Thoracic aorta (tissue), 2 donors: ENCODE measurements around the gene HOXA6. TPM values are rescaled to one million over a fixed set of nuclear protein-coding genes. Genes with fewer than 3 reads are reported as not detected.

Source experiments
- ATAC-seq: fragments of 150-250 bp; one replicate; pipeline ENCODE4 v1.8.0; 2017; ENCODE audit warnings: low read depth; ENCODE audit not compliant: insufficient number of reproducible peaks, low FRiP score
- DNase-seq: peaks from one replicate; pipeline ENCODE4 v3.0.0-alpha.2; 2020; ENCODE audit warnings: low spot score
- H3K27ac ChIP-seq, 2 donors: fragments of 200-600 bp; sonication (generic); 1 replicate in 1 of 2; 2 replicates in 1 of 2; pipeline ENCODE4 v1.5.1; 2016; ENCODE audit warnings: mild to moderate bottlenecking in 2 of 2, moderate library complexity in 2 of 2
- H3K27me3 ChIP-seq: fragments of 200-600 bp; sonication (generic); replicated peaks from 2 replicates; pipeline ENCODE4 v1.6.0; 2016; ENCODE audit warnings: mild to moderate bottlenecking; ENCODE audit not compliant: insufficient read depth
- H3K36me3 ChIP-seq: fragments of 200-600 bp; sonication (generic); one replicate; pipeline ENCODE4 v1.5.1; 2016
- H3K4me1 ChIP-seq, 2 donors: fragments of 200-600 bp; sonication (generic); 1 replicate in 1 of 2; 2 replicates in 1 of 2; pipeline versions ENCODE4 v1.5.1 to v1.6.0; 2016; ENCODE audit warnings: low read depth in 2 of 2, mild to moderate bottlenecking in 1 of 2; ENCODE audit not compliant: control insufficient read depth in 1 of 2
- H3K4me3 ChIP-seq: fragments of 200-600 bp; sonication (generic); 2 replicates; pipeline ENCODE4 v1.5.1; 2016; ENCODE audit warnings: mild to moderate bottlenecking
- H3K9me3 ChIP-seq: fragments of 200-600 bp; sonication (generic); 2 replicates; pipeline ENCODE4 v1.5.1; 2016
- total RNA-seq, 2 donors: library from RNA; depleted of rRNA; stranded (reverse); fragments of >200 nt; gene quantifications; one replicate each; pipeline versions ENCODE4 v1.1.0 to v1.2.3, GENCODE V29; 2016
- TF ChIP-seq, protein P1 (sequence below): fragments of 200-600 bp; sonication (generic); IDR thresholded peaks from one replicate; pipeline ENCODE4 v1.5.1; 2019; ENCODE audit warnings: antibody characterized with exemption

The HOXA6 gene
- total RNA-seq, 2 donors from 2014 or later: not detected

GRCh38 chr7:27172315-27172774, 24.8 kb upstream of the HOXA6 start:
- H3K27ac ChIP-seq: no peak overlapping the region
- peaks cover 24% of the 10 kb centered on the region for H3K27me3 ChIP-seq
- H3K9me3 ChIP-seq: no peaks in the 10 kb centered on the region
- ATAC-seq (no peak), DNase-seq (no peak)
- peaks cover 15 to 23% of the 10 kb centered on the region in 2 donors for H3K4me1 ChIP-seq
- no peaks in the 10 kb centered on the region for H3K36me3 ChIP-seq
- TF ChIP-seq, protein P1, sequence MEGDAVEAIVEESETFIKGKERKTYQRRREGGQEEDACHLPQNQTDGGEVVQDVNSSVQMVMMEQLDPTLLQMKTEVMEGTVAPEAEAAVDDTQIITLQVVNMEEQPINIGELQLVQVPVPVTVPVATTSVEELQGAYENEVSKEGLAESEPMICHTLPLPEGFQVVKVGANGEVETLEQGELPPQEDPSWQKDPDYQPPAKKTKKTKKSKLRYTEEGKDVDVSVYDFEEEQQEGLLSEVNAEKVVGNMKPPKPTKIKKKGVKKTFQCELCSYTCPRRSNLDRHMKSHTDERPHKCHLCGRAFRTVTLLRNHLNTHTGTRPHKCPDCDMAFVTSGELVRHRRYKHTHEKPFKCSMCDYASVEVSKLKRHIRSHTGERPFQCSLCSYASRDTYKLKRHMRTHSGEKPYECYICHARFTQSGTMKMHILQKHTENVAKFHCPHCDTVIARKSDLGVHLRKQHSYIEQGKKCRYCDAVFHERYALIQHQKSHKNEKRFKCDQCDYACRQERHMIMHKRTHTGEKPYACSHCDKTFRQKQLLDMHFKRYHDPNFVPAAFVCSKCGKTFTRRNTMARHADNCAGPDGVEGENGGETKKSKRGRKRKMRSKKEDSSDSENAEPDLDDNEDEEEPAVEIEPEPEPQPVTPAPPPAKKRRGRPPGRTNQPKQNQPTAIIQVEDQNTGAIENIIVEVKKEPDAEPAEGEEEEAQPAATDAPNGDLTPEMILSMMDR: no peak
- peak overlapping the region; percentile 74 for H3K4me3 ChIP-seq

DNA sequence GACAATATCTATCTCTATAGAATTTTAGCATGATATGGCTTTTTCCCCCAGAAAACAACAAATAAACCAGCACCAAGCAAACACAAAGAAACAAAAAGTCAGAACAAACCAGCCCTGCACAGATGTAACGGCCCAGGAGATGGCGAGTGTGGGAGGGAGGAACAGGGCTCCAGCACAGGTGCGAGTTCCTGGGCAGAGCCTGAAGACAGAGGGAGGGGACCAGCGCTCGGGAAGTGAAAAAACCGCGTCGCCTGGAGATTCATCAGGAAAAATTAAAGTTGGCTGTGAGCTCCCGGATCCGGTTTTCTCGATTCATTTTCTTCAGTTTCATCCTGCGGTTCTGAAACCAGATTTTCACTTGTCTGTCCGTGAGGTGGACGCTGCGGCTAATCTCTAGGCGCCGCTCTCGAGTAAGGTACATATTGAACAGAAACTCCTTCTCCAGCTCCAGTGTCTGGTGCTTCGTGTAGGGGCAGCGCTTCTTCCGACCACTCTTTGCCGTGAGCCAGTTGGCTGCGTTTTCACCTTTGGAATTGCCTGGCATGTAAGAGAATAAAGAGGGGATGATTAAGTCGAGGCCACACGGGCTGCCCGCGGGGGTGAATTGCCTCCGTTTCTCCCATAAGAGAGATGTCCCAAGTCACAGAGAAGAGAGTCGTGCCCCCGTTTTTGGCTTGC, 24.2 kb upstream of the HOXA6 start:
- Histone ChIP-seq H3K36me3 (no peaks in the 10 kb centered on the region), H3K4me3 (no peak overlapping the region), H3K4me1 (peaks cover 15 to 23% of the 10 kb centered on the region in 2 donors), H3K27me3 (peaks cover 24% of the 10 kb centered on the region), H3K27ac (no peak overlapping the region), H3K9me3 (no peaks in the 10 kb centered on the region)
- ATAC-seq (no peak), DNase-seq (no peak)
- TF ChIP-seq, protein P1: no peak

DNA sequence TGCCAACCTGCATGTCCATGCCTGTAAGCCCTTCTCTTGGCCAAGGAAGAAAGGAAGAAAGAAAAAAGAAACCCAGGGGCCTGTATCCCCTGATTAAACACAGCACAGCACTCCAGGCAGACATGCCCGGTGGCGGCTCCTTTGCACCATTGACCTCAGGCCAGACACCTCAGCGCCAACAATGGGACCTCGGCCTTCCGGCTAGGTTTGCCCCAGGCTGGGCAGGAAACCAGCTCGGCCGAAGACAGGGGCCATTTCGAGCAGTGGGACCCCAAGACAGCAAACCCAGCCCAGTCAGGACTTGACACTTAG, 23.7 kb upstream of the HOXA6 start:
- peaks cover 24% of the 10 kb centered on the region for H3K27me3 ChIP-seq
- H3K36me3 ChIP-seq: no peaks in the 10 kb centered on the region
- no peak overlapping the region for H3K4me3 ChIP-seq
- ATAC-seq (no peak), DNase-seq (no peak)
- H3K27ac ChIP-seq: no peak overlapping the region
- TF ChIP-seq, protein P1: no peak
- no peaks in the 10 kb centered on the region for H3K9me3 ChIP-seq
- peaks cover 15 to 27% of the 10 kb centered on the region in 2 donors for H3K4me1 ChIP-seq

GRCh38 chr7:27170426-27171324, 23.1 kb upstream of the HOXA6 start:
- no peak overlapping the region for H3K4me3 ChIP-seq
- TF ChIP-seq, protein P1: no peak

DNA sequence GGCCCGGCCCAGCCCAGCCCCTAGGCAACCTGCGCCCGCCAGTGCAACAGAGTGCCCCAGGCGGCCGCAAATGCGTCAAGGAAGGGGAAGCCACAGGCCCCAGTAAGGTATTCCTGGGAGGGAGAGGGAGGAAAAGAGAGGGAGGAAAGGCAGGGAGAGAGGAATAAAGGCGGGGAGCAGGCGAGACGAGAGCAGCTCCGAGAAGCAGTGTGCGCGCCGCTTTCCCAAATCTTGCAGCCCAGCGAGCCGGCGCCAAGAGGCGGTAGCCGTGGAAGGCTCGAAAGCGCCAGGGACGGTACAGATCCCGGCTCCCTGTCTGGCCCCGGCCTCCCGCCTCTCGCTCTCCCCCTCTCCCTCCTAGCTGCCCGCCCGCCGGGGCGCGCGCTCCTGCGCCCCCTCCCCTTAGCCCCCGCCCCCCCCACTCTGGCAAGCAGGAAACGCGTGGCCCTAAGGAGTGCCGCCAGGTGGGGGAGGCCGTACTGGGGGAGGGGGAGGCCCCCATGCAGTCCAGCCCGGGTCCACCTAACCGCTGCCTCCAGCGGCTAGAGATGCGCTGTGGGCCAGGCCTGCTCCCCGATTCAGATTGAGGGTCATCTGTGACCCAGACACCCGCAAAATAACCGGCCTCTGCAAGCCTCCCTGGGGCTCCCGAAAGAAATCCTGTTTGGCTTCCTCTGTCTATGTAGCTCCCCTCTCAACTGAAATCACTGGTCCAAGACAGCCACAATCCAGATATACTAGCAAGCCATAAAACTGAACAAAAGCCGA, 22.3 kb upstream of the HOXA6 start:
- peaks cover 24% of the 10 kb centered on the region for H3K27me3 ChIP-seq
- ATAC-seq: no peak
- DNase-seq: no peak
- H3K4me3 ChIP-seq: peak overlapping the region; percentile 13
- TF ChIP-seq, protein P1: no peak
- H3K9me3 ChIP-seq: no peaks in the 10 kb centered on the region
- H3K36me3 ChIP-seq: no peaks in the 10 kb centered on the region
- peaks cover 22 to 37% of the 10 kb centered on the region in 2 donors for H3K4me1 ChIP-seq
- no peak overlapping the region for H3K27ac ChIP-seq

More at GRCh38 chr7:27170426-27171324, 23.1 kb upstream of the HOXA6 start:
- H3K9me3 ChIP-seq: no peaks in the 10 kb centered on the region
- DNase-seq (no peak), ATAC-seq (no peak)
- H3K4me1 ChIP-seq: peaks cover 18 to 29% of the 10 kb centered on the region in 2 donors
- H3K27me3 ChIP-seq: peaks cover 29% of the 10 kb centered on the region
- H3K27ac ChIP-seq: no peak overlapping the region
- no peaks in the 10 kb centered on the region for H3K36me3 ChIP-seq
